HCEC 1CT (cell line): ENCODE results near the gene KRT38.
A peak's percentile ranks its signal among the peaks of the same experiment; 100 is the strongest.
"Not testable (repeated sequence)": the region's sequence is repeated elsewhere in the genome, so short reads cannot be mapped to it uniquely, and the experiment has no call there.

Source experiments
- DNase-seq: peaks from one replicate; pipeline ENCODE4 v3.0.0-alpha.2; 2017

Gene KRT38

DNA sequence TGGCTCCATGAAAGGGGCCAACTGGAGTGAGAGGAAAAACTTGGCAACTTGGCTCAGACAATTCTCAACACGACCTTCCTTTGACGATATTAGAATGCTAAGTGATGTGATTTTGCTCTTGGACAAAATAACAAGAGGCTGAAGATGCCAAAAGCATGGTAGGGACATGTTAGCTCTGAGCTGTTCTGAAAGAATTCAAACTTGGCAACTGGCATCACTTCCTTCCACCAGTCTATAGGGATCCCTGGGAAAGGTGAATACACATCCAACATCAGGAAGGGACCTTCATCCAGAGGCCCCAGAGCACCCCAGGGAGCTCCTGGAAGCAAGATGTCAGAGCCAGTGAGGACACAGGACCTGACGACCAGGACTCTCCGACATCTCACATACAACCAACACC lies 20.6 kb downstream of the KRT38 start:
- DNase-seq, result no peak

DNA sequence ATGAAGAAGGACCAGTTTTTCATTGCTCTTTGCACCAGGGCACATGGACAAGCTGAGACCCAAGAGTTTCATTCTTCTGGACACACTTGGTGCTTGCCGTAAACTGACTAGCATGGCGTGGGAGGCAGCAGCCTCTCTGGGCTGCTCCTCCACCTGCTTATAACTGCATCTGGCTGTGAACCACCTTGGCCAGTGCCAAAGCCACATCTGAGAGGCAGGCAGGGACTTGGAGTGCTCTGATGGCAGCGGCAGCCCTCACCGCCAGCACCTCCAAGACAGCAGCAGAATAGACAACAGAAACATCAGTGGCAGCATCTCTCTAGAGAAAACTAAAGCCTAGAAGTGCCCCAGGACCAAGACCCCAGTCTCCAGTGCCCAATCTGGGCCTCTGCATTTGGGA lies 21.1 kb downstream of the KRT38 start:
- no peak for DNase-seq

DNA sequence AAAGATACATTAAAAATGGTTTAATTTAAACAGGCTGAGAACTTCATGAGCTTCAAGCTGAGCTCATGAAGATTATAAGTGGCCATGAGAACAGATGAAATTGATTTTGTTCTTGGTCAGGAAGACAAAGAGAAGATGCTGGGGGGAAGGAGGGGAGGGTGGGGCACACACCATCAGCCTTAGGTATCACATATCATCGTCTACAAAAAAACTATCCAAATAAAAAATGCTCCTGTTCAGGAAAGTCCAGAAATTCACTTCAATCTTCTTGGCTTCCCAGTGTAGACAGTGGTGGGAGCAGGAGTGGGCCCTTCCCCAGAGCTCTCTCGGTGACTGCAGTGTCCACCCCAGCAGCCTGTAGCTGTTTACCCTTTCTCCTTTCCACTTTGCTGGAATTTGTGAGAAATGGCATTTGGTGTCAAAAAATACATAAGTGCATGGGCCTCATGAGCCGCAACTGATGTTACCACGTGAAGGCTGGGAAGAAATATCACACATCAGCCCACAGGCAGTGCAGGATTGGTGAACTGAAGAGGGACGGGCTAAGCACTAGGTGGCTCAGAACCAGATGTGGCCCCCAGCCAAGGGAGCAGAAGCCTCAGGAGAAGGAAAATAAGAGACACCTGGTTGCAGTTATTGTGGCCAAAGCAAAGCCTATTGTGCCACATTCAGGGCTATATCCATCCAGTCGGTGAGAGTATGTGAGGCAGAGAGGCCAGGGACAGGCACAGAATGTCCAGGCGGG lies 22.5 kb downstream of the KRT38 start:
- DNase-seq, result no peak

DNA sequence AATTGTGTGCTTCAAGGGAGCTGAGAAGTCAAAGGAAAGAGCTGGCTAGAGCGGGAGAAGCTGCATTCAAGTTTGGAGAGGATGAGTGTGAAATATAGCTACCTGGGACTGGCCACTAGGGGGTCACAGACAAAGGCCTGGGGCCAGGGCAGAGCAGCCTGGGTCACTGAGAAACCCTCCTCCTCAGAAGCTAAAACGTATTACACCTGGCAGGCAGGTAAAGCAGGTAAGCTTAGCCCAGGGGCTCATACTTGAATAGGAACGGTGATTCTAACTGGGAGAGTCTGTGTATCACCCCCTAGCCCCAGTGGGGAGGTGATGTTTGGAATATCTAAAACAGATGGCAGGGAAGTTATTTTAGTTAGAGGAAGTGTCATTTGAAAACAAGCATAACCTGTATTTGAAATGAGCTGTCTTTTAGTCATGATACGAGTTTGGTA lies 23.2 kb downstream of the KRT38 start:
- DNase-seq, result peak; percentile 37

DNA sequence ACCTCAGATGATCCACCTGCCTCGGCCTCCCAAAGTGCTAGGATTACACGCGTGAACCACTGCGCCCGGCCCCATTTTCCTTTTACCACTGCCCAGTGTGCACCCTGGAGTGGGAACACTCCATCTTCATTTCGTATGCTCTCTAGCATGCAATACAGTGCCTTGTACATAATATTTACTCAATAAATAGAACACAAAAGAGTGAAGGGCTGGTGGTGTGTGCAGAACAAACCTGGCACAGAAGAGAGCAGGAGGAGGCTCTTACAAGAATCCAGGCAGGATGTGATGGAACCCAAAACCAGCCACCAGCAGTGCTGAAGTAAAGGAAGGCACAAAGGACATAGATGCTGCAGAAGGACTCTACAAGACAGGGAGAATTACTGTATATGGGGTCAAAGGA lies 23.7 kb downstream of the KRT38 start:
- no peak for DNase-seq

DNA sequence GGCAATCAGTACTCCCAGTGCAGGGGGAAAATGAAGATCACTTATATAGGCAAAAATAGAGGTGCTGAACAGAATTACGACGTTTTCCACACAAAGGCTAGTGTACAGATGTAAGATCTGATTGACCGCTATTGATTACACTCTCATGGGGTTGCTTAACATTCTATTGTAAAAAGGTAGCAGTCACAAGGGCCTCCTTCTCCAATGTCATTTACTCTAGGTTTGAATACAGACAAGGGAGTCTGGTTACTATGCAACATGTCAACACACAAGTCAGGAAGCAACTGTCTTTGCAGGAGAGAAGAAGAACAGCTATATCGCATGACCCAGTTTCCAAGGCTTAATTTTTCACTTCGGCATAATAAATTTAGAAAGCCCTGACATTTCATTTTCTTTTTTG lies 24.3 kb downstream of the KRT38 start:
- no peak for DNase-seq

DNA sequence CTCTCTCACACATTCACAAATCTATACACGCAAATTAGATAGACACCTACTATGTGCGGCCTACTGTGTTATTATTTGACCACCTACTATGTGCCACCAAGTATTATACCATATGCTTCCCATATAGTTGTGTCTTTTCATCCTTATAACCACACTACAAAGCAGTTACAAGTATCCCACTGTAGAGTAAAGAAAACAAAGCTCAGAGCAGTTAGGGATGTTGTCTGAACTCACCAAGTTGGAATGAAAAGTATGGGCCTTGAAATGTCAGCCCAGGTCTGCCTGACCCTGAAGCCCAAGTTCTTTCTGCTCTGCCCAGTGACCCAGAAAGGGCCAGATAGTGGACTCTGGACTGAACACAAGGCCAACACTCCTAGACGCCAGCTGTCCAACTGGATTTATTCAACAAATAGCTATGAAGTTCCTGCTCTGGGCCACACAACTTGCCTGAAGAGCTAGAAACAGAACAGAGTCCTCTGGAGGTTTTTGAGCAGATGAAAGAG lies 24.9 kb downstream of the KRT38 start:
- peak; percentile 56 for DNase-seq

DNA sequence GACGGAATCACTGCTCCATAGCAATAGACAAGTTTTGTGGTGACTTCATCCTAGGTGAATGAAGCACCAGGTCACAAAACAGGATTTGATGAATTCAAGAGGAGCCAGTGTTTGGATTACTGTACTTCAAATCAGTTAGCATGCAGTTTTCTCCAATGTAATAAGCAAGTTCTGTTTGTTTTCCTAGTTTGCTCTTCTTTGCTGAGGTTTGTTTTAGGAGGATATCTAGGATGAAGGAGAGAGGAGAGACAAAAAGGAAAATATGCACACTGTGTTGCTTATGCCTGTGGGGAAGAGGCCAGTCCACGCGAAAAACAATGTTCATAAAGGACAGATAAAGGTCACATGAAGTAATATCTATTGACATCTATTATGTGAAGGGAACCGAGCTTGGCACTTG lies 25.4 kb downstream of the KRT38 start:
- no peak for DNase-seq

DNA sequence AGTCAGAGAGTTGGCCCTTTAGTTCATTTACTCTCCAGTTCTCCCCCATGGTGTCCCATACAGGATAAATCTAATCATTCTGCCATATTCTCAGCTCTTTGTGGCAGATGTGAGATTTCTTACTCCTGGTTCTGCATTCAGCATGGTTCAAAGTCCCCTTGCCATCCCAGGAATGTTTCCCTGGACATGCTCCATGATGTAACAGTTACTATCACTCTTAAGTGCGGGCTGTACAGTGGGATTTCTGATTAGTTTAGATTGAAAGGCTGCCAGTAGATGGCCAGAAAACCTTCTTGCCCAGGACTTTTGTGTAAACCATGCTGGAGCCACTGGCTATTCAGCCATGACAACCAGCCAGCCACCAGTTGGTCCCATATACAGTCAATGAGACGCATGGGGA lies 26.8 kb downstream of the KRT38 start:
- DNase-seq, result no peak

DNA sequence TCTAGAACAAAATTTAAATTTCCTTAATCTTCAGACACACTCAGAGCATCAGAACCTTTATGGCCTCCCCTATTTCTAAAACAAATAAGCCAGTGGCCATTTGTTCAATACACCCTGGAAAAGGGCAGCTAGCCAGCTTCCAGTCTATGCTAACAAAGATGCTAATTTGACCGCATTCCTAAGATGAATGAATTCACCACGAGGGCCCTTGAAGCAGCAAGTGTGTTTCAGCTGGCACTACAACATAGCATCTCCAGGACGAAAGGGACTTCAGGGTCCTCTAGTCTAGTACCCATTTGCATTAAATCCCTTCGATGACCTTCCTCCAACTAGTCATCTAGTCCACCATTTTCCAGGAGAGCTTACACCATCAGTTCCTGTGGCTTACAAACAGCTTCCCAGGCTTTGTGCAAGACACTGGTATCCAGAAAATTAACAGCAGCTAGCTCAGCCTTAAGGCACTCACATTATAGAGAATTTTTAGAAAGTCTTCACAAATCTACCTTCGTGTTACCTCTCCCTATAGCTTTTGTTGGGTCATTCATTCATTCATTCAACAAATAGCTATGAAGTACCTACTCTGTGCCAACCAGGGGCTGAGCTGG lies 27.3 kb downstream of the KRT38 start:
- DNase-seq, result no peak

DNA sequence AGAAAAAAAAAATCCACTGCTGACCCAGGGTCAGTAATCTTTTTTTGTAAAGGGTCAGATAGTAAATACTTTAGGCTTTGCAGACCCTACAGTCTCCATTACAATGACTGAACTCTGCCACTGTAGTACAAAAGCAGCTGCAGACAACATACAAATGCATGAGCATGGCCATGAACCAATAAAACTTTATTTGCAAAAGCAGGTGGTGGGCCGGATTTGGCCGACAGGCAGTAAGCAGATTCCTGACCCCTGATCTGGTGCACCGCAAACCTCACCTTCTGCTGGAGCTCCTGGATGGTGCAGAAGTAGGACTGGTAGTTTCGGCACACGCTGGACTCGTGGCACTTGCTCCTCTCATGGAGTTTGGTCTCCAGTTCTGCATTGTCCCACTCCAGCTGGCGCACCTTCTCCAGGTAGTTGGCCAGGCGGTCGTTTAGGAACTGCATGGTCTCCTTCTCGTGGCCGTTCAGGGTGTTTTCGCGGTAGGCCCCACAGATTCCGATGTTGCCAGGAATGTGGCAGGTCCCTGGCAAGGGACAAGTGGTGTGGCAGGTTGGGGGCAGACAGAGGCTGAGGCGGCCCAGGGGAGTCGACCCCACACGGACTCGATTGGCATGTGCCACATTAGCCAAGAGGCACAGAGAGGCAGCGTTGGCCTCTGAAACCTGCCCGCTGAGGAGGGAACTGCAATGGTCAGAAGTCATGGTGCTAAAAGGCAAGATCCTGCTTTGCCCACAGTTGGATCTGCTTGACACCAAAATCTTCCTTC lies 29.5 kb downstream of the KRT38 start:
- no peak for DNase-seq

DNA sequence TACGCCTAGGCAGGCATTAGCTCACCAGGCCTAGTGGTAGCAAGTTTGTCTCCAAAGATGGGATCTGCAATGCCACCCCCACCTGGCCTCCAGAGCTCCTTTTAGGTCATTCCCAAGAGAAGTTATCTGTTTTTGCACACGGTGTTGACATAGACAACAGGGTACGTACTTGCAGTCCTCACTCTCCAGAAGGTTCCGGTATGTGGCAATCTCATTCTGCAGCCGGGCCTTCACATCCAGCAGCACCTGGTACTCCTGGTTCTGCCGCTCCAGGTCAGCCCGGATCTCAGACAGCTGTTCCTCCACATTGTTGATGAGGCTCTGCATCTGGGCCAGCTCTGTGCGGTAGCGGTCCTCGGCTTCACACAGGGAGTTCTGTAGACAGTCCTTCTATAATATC lies 33.6 kb downstream of the KRT38 start:
- no peak for DNase-seq

DNA sequence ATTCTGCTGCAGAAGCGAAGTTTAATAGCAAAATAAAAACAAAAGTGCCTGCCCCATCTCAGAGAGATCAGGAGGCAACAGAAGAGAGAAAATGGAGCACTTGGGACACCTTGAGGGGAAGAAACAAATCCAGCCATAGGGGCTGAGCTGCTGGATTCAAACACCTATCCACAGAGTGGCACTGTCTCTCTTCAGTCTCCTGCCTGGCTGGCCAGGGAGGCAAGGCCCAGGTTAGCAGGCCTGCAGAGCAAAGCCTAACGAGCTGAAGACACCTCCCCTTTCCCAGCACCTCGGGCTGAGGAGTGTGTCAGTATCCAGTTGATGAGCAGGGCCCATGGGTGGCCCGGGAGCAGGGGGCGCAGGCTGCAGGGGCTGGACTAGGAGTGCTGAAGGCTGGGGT lies 34.6 kb downstream of the KRT38 start:
- no peak for DNase-seq

DNA sequence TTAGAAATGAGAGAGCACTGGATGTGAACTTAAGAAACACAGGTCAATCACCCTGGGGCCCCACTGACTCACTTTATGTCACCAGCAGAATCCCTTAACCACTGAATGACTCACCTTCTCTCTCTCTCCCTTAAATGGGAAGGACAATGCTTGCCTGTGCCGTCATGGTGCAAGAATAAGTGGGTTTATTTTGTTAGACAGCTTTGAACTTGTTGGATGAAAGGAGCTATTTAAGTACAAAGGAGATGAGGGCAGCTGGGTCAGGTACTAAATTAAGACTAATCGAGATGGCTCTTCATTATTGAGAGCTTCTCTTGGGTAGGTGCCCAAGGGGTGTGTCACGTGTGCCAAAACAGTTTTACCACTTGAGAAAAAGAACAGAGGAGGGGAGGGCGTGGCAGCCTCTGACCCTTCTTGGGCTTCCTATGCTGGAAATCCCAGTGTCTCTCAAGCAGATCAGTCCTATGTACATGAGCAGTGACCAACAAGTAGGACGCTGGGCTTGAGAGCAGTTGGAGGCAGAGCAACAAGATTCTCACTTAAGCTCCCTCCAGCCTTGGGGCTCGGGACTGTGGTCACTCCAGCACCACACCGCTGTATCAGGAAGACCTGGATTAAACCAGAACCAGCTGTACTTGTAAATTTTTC lies 36.6 kb downstream of the KRT38 start:
- peak; percentile 99 for DNase-seq

DNA sequence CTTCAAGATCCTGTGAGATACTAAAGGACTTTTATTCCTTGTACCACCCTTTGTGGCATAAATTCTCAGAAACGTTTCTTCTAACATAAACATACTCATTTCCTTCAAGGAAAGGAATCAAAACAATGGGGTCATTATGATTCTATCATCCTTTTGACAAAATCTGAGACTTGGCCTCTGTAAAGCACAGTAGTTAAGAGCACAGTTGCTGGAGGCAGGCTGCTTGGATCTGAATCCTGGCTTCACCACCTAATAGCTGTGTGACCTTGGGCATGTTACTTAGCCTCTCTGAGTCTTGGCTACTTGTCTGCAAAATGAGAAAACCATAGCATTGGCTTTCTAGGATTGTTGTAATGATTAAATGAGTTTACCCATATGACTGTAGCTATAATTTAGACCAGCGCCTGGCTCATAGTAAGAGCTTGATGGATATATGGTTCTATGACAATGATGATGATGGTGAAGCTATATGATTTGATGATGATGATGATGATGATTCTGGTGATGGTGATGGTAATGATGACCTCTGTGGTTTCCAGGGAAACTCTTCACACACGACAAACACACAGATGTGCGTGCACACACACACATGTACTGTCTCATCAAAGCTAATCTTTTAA lies 37.3 kb downstream of the KRT38 start:
- no peak for DNase-seq

DNA sequence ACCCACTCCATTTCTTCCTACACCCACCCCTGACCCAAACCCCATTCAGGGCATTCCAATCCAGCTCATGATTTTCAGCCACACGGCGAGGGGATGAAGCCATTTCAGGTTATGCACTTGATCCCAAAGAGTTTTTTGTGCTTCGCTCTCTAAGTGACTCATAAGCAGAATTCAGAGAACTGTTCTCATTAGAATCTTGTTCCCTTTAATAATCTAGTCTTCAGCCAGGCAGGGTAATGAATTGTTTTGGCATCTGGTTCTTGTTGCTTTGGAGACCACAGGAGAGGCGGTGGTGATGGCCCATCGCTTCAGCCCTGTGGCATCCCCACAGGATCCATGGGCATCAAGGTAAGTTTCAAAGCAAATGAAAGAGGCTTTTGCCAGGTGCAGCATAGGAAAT lies 38.6 kb downstream of the KRT38 start:
- DNase-seq, result no peak

DNA sequence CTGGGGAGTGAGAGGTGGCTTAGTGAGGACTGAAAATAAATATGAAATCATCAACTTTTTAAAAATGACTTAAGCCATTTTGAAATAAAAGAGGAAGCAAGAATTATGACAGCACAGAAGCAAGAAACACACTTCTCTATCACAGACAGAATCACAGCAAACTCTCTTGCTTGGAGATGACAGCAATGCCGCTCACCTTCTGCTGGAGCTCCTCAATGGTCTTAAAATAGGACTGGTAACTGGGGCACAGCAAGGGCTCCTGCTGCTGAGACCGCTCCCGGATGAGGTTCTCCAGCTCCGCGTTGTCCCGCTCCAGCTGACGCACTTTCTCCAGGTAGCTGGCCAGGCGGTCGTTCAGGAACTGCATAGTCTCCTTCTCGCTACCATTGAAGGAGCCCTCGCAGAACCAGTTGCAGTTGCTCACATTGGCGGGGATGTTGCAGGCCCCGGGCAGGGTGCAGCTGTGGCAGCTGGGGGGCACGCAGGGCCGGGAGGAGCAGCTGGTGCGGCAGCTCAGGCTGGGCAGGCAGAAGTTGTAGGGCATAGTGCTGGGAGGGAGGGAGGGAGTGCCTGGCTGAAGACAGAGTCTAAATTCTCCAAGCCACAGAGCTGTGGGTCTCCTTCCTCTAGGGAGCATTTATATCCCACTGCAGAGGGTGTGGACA lies 43.7 kb downstream of the KRT38 start, which contains the start of gene KRT31:
KRT31 (minus strand) TSS at position 613 of the 665 bp plus-strand sequence; CDS start at position 544, 69 bp downstream.
- no peak for DNase-seq

DNA sequence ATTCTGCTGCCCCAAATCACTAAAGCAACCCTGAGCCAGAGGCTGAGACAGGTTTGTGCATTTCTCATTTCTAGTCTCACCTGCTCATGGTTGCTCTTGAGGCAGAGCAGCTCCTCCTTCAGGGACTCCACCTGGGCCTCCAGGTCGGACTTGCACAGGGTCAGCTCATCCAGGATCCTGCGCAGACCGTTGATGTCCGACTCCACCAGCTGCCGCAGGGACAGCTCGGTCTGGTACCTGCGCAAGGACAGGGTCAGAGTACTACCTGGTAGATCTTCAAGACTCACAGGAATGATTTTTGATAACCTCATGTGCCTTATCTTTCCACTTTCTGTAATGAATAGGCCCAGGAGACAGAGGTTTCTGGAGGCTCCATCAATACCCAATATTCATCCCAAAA lies 44.4 kb downstream of the KRT38 start:
- DNase-seq, result no peak

DNA sequence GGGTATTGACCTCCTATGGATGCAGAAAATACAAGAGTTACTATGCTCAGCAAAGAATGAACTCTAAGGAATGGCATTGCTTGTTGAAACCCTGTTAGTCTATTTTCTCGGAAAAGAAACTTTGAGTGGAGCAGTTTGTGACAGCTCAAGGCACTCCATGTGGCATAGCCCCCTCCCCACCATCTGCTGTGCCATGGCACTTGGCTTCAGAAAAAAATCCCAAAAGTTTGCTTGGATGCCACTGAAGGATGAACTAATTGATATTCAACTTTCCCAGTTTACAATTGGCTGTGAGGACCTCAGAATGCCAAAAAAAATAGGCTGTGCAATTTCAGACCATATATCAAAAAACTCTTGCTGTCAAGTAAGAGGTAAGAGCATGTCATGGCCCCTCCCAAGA lies 45.2 kb downstream of the KRT38 start:
- no peak for DNase-seq

DNA sequence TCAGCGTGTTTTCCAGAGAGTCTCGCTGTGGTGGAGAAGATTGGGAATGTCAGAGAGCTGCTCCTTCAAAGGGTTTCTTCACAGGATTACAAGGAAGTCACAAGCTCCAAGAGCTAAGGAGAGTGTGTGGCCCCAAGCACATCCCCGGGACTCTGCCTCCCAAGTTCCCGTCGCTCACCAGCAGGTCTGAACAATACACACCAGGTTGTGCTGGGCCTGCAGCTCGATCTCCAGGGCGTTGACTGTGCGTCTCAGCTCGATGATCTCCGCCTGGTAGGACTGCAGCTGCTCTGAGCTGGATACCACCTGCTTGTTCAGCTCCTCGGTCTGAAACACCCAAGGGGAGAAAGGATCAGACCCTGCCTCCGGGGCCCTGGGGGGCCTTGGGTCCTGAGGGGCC lies 45.7 kb downstream of the KRT38 start:
- DNase-seq, result not testable (repeated sequence)

DNA sequence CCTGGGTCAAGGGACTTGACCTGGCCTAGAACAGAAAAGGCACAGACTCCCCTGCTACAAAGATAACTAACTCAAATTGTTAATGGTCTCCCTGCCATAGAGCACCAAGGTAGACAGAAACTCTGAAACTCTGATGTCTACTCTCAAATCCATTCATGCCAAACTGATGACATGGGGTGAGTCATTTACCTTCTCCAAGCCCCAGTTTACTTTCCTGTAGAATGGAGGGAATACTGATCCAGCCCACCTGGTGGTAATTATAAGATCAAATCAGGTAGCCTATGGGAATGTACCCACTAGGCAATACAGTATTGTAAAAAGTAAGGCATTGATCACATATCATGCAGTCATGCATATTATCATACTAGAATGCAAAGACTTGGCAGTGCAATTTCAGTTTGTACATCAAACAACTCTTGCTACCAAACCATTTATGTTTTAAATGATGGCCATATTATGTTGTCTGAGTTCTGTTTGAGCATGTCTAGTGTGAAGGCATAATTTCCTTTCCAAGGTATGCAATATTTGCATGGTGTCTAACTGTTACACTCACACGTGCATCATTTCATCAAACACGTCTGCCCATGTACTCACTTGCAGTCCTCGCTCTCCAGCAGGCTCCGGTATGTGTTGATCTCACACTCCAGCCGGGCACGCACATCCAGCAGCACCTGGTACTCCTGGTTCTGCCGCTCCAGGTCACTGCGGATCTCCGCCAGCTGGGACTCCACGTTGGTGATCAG lies 46.4 kb downstream of the KRT38 start:
- DNase-seq, result no peak
